GM12872 (cell line): ENCODE measurements around the gene SLC39A13.

Experiments
- CTCF ChIP-seq: IDR thresholded peaks from 3 replicates; pipeline ENCODE4 v1.5.1; 2011; ENCODE audit warnings: low read depth, mild to moderate bottlenecking, low read length, moderate library complexity; ENCODE audit not compliant: insufficient read depth

The SLC39A13 gene

GRCh38 chr11:47392546-47393162, 15.7 kb upstream of the SLC39A13 start:
- TF ChIP-seq CTCF: no peak

GRCh38 chr11:47393163-47394049, 15.0 kb upstream of the SLC39A13 start:
- no peak for TF ChIP-seq CTCF

DNA sequence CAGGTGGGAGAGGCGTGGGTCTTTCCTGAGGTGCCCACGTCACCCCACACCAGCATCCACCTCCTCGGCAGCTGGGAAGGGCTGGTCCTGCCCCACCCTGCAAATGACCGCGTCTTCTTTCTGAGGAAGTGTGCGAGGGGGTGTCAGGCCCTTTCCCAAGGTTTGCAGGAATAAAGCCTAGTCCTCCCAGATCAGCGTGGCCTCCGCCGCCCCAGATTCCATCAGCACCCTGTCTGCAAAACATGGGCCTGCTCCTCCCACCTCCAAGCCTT, 14.4 kb upstream of the SLC39A13 start:
- no peak for TF ChIP-seq CTCF

- no peak for TF ChIP-seq CTCF
These were observed 13.8 kb upstream of the SLC39A13 start for GRCh38 chr11:47394322-47395222.

DNA sequence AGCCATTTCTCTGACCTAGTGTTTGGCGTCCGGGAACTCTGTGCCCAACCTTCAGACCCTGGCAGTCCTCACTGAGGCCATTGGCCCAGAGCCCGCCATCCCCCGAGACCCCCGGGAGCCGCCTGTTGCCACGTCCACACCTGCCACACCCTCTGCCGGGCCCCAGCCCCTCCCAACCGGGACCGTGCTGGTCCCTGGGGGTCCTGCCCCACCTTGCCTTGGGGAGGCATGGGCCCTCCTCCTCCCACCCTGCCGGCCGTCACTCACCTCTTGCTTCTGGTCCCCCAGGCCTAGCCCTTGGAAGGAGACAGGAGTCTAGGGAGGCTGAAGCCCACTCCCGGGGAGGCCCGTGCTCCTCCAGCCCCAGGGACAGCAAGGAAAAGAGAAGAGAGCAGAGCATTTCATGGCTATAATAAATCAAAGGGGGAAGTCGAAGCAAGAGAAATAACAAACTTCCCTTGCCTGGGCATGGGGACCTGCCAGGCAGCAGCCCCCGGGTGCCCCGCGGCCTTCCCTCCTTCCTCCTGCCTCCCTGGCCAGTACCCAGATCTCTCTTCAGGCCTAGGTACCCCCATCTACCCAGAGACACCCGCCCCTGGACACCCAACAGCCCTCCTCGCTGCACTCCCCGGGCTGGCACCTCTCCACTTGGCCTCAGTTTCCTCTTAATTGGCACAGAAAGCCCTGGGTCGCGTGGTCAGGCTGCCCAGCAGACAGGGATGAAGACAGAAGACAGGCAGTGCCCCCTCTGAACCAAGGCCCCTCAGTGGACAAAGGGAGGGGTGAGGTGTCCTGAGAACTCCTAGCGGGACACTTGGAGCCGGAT, 13.0 kb upstream of the SLC39A13 start:
- TF ChIP-seq CTCF: no peak

DNA sequence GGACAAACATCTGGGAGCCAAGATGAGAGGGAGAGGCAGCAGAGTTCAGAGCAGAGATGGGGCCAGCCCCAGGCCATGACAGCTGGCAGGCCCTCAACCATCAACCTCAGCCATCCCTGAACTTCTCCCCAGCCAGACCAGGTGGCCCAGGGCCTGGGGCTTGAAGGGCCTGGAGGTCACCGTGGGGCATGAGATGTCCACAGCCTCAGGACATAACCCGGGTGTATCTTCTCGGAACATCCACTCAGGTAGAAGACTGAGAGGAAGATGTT, 12.4 kb upstream of the SLC39A13 start:
- no peak for TF ChIP-seq CTCF
